D721Med (cell line): ENCODE measurements around the gene AKAP14.
"Not testable (repeated sequence)": the region's sequence is repeated elsewhere in the genome, so short reads cannot be mapped to it uniquely, and the experiment has no call there.

Source experiments
- DNase-seq: peaks from one replicate; pipeline ENCODE4 v3.0.0; 2011; ENCODE audit warnings: low spot score; ENCODE audit not compliant: insufficient read length
- FAIRE-seq: peaks from 2 replicates; lab custom pipeline; 2011; peaks lifted over from hg19 to GRCh38; lab: Jason Lieb, UNC
- TF ChIP-seq, protein P1 (sequence below): IDR thresholded peaks from 2 replicates; pipeline ENCODE4 v1.5.1; 2012; ENCODE audit warnings: mild to moderate bottlenecking, control low read depth; ENCODE audit not compliant: insufficient read depth; ENCODE audit errors: missing control alignments

Gene AKAP14

DNA sequence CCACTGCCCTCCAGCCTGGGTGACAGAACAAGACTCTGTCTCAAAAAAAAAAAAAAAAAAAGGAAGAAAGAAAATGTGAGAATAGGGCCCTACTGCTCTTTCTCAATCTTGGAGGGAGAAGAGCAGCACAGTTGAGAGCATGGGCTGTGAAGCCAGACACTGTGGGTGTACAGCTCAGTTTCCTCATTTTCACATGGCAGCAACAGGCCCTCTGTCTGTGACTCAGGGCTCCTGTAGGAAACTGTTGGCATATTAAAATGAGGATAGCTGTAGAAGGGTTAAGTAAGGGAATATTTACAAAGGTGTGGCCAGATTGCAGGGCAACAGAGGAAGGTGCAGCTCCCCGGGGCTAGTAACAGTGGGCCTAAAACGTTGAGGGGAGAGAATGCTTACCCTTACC lies 3.4 kb downstream of the AKAP14 start:
- DNase-seq = no peak
- no peak for FAIRE-seq
- TF ChIP-seq, protein P1, sequence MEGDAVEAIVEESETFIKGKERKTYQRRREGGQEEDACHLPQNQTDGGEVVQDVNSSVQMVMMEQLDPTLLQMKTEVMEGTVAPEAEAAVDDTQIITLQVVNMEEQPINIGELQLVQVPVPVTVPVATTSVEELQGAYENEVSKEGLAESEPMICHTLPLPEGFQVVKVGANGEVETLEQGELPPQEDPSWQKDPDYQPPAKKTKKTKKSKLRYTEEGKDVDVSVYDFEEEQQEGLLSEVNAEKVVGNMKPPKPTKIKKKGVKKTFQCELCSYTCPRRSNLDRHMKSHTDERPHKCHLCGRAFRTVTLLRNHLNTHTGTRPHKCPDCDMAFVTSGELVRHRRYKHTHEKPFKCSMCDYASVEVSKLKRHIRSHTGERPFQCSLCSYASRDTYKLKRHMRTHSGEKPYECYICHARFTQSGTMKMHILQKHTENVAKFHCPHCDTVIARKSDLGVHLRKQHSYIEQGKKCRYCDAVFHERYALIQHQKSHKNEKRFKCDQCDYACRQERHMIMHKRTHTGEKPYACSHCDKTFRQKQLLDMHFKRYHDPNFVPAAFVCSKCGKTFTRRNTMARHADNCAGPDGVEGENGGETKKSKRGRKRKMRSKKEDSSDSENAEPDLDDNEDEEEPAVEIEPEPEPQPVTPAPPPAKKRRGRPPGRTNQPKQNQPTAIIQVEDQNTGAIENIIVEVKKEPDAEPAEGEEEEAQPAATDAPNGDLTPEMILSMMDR = no peak

DNA sequence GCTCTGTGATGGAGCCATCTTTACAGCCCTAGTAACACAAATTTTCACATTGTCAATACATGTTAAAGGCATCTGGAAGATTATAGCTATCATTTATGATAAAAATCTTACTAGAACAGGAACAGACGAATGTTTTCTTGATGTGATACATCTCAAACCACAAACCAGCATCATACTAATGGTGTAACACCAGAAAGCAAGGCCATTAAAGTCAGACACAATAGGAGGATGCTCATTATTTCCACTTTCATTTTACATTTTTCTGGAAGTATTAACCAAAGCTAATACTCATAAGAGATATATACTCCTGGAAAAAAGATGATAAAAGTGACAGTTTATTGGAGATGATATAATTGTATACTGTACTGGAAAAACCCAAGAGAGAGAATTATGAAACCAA lies 5.3 kb downstream of the AKAP14 start:
- TF ChIP-seq, protein P1 = no peak
- DNase-seq (no peak), FAIRE-seq (no peak)

DNA sequence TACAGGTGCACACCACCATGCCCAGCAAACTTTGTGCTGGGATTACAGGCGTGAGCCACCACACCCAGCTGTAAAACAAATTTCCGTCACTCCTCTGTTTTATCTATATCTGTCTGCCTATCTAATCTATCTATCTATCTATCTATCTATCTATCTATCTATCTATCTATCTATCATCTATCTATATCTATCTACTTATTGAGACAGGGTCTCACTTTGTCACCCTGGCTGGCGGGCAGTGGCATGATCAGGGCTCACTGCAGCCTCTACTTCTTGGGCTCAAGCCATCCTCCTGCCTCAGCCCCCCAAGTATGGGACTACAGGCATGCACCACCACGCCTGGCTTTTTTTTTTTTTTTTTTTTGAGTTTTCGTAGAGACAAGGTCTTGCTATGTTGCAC lies 20.6 kb downstream of the AKAP14 start:
- DNase-seq (no peak), FAIRE-seq (no peak)
- TF ChIP-seq, protein P1 = no peak

DNA sequence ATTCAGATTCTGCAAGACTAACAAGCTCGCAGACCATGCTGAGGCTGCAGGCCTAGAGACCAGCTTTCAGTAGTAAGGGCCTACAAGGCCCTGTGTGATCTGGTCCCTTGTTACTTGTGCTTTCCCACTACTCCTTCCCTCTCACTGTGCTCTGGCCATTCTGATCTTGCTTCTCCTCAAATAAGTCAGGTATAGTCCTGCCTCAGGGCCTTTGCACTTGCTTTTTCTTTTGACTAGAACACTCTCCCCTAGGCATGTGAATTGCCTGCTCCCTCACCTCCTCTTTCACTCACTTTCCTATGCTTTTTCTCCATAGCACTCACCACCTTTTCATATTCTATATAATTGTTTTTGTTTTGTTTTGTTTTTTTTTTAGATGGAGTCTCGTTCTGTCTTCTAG lies 22.2 kb downstream of the AKAP14 start:
- no peak for FAIRE-seq
- DNase-seq = no peak
- TF ChIP-seq, protein P1 = no peak

DNA sequence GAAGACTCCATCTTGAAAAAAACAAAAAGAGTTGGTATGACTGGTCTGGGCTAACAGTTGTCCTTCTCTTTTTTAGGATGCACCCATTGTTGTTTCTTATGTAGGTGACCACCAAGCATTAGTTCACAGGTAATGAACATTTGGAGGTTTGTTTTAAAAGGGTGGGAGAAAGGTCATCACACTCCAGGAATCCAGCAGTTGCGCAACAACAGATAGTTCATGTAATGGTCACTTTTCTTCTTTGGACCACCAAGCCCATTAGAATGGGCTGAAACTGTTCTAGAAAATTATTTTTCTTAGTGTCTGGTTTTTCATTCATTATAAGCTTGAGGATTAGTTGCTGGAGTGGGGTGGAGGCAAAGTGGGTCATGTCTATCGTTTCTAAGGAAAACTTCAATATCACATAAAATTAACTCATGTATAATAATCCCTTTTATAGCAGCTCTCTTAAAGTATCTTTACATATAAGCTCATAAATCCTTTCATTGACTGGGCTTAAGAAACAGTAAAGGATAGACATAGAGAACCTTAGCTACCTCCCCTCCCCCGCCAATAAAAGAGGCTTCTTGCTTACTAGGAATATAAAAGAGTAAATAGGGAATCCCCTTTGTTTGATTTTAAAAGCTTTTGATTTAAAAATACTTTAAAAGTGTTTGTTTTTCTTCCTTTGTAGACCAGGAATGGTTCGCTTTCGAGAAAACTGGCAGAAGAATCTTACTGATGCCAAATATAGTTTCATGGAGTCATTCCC lies 24.3 kb downstream of the AKAP14 start:
- FAIRE-seq (no peak), DNase-seq (no peak)
- TF ChIP-seq, protein P1 = no peak

DNA sequence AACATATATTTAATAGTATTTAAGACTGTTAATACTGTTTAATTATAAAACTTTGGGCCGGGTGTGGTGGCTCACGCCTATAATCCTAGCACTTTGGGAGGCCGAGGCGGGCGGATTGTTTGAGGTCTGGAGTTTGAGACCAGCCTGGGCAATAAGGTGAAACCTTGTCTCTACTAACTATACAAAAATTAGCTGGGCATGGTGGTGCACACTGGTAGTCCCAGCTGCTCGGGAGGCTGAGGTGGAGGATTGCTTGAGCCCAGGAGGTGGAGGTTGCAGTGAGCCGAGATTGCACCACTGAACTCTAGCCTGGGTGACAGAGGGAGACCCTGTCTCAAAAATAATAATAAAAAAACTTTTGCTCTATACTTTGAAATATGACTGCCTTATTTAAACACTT lies 26.7 kb downstream of the AKAP14 start:
- not testable (repeated sequence) for DNase-seq, FAIRE-seq

DNA sequence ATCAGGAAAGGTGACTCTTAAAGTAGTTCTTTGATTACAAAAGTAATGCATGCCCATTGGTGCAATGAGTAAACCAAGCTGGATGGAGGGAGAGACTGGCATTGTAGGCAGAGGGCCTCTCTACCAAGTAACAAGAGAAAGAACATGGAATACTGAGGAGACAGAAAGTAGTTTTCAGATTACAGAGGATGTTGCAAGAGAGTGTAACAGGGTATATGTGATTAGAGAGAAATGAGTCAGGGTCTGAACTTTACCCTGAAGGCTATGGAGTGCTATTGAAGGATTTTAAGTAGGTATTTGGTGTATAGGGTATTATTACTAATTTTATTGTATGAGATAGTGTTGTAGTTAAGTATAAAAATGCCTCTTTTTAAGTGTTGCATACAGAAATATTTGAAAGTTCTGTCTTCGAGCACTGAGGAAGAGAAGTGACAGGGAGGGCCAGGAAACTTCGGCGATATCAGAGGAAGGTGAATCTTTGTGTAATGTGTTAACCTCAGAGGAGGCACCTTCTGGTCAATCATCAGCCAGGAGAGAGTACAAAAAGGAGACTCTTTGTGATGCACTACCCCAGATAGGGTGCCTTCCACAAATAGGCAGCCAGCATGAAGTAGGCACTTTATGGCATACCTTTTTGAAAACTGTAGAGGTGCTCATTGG lies 39.7 kb downstream of the AKAP14 start:
- TF ChIP-seq, protein P1 = no peak

More for the DNA sequence above, 39.7 kb downstream of the AKAP14 start:
- FAIRE-seq (no peak), DNase-seq (no peak)
